ENCODE data around the gene CPM.

DNA sequence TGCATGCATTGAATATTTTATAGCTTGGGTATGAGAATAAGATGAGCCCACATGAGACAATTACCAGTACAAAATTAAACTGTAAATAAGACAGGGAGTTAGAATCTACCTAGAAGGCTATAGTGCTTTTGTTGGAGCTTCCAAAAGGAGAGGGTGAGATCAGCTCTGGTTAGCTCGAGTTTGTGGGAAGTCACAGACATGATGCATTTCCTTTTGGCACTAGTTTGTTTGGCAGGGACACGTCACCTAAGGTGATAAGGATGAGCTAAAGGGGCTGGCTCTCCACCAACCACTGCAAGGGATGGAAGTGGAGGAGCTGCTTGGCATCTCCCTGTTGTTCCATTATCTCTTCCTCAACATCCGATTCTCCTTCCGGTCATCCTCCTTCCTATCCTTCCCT, 48.5 kb upstream of the CPM start:
- TF ChIP-seq, protein P1, sequence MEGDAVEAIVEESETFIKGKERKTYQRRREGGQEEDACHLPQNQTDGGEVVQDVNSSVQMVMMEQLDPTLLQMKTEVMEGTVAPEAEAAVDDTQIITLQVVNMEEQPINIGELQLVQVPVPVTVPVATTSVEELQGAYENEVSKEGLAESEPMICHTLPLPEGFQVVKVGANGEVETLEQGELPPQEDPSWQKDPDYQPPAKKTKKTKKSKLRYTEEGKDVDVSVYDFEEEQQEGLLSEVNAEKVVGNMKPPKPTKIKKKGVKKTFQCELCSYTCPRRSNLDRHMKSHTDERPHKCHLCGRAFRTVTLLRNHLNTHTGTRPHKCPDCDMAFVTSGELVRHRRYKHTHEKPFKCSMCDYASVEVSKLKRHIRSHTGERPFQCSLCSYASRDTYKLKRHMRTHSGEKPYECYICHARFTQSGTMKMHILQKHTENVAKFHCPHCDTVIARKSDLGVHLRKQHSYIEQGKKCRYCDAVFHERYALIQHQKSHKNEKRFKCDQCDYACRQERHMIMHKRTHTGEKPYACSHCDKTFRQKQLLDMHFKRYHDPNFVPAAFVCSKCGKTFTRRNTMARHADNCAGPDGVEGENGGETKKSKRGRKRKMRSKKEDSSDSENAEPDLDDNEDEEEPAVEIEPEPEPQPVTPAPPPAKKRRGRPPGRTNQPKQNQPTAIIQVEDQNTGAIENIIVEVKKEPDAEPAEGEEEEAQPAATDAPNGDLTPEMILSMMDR (IDR thresholded peaks at IDR 0.05) = no peak
- TF ChIP-seq POLR2A (IDR thresholded peaks at IDR 0.05) = no peak
- no peak for TF ChIP-seq EP300 (IDR thresholded peaks at IDR 0.05)
